ENCODE results near the gene MBLAC1. TPM values are rescaled to one million over a fixed set of nuclear protein-coding genes. Genes with fewer than 3 reads are reported as not detected.

MBLAC1 gene
- total and polyA plus RNA-seq, 9 donors: 0.28 to 6.7 (median 4.1) TPM

- no peaks in the 10 kb centered on the region for H3K9me3 ChIP-seq
- H3K27me3 ChIP-seq: no peaks in the 10 kb centered on the region
- TF ChIP-seq EP300 (IDR thresholded peaks at IDR 0.05): no peak
- no peak for TF ChIP-seq CTCF (IDR thresholded peaks at IDR 0.05)
- no peak for TF ChIP-seq POLR2A (IDR thresholded peaks at IDR 0.05)
- DNase-seq: no peak
- intact Hi-C loops (cut with DNase I): no loop called here
- peak overlapping the region; percentile 69 for H3K4me3 ChIP-seq
- H3K27ac ChIP-seq: peak overlapping the region in 1 of 2 donors; percentile 68
- H3K4me1 ChIP-seq (ENCODE audit: insufficient read depth): no peaks in the 10 kb centered on the region
- 11 to 19% (median 11%) methylated on average over 7 of the region's 7 CpGs for WGBS, 3 donors
- no peaks in the 10 kb centered on the region for H3K36me3 ChIP-seq
These were observed 37.1 kb upstream of the MBLAC1 start for GRCh38 chr7:100089458-100090196.

GRCh38 chr7:100090527-100091410 lies 36.0 kb upstream of the MBLAC1 start:
- Histone ChIP-seq H3K27ac (no peak overlapping the region), H3K36me3 (no peaks in the 10 kb centered on the region), H3K4me3 (no peak overlapping the region), H3K27me3 (no peaks in the 10 kb centered on the region), H3K9me3 (no peaks in the 10 kb centered on the region), H3K4me1 (ENCODE audit: insufficient read depth) (no peaks in the 10 kb centered on the region)
- DNase-seq: no peak
- TF ChIP-seq POLR2A (IDR thresholded peaks at IDR 0.05): no peak
- TF ChIP-seq CTCF (IDR thresholded peaks at IDR 0.05): no peak
- TF ChIP-seq EP300 (IDR thresholded peaks at IDR 0.05): no peak
- intact Hi-C loops (cut with DNase I): no loop called here
- 86% methylated on average over 14 of the region's 14 CpGs for WGBS, 3 donors

GRCh38 chr7:100091411-100092181 lies 35.2 kb upstream of the MBLAC1 start:
- no peaks in the 10 kb centered on the region for H3K9me3 ChIP-seq
- no peak for TF ChIP-seq POLR2A (IDR thresholded peaks at IDR 0.05)
- TF ChIP-seq EP300 (IDR thresholded peaks at IDR 0.05): no peak
- no peak for TF ChIP-seq CTCF (IDR thresholded peaks at IDR 0.05)
- no peaks in the 10 kb centered on the region for H3K36me3 ChIP-seq
- H3K27me3 ChIP-seq: no peaks in the 10 kb centered on the region
- no peak overlapping the region for H3K4me3 ChIP-seq
- H3K27ac ChIP-seq: no peak overlapping the region
- intact Hi-C loops (cut with DNase I): no loop called here
- DNase-seq: no peak
- 55 to 57% (median 55%) methylated on average over 19 of the region's 19 CpGs for WGBS, 3 donors
- H3K4me1 ChIP-seq (ENCODE audit: insufficient read depth): no peaks in the 10 kb centered on the region

- H3K36me3 ChIP-seq: no peaks in the 10 kb centered on the region
- TF ChIP-seq POLR2A (IDR thresholded peaks at IDR 0.05) (no peak), EP300 (IDR thresholded peaks at IDR 0.05) (no peak), CTCF (IDR thresholded peaks at IDR 0.05) (no peak)
- H3K4me1 ChIP-seq (ENCODE audit: insufficient read depth): no peaks in the 10 kb centered on the region
- WGBS, 3 donors: 31 to 37% (median 36%) methylated on average over 8 of the region's 8 CpGs
- no peak overlapping the region for H3K4me3 ChIP-seq
- no peak for DNase-seq
- H3K27ac ChIP-seq: no peak overlapping the region
- no peaks in the 10 kb centered on the region for H3K27me3 ChIP-seq
- no peaks in the 10 kb centered on the region for H3K9me3 ChIP-seq
- intact Hi-C loops (cut with DNase I): no loop called here
These were observed 33.7 kb upstream of the MBLAC1 start for GRCh38 chr7:100093054-100093453.
